Measurements from ENCODE around the gene GNS. TPM values are rescaled to one million over a fixed set of nuclear protein-coding genes. Genes with fewer than 3 reads are reported as not detected.

Gene GNS
- total RNA-seq, 3 donors from 2014 or later, result 57.4 to 79.2 (median 72.9) TPM

DNA sequence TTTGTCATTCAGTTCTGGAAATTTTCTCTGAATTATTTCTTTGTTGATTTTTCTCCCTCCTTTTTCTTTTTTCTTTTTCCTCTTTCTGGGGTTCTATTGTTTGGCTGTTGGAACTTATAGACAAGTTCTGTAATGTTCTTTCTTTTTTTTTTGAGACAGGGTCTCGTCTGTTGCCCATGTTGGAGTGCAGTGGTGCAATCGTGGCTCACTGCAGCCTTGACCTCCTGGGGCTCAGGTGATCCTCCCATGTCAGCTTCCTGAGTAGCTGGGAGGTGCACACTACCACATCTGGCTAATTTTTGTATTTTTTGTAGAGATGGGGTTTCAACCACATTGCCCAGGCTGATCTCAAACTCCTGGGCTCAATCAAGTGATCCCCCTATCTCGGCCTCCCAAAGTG lies 35.1 kb upstream of the GNS start:
- Histone ChIP-seq H3K36me3 (ENCODE audit: low read depth) (no peaks in the 10 kb centered on the region), H3K9me3 (no peaks in the 10 kb centered on the region), H3K4me1 (ENCODE audit: low read depth) (no peaks in the 10 kb centered on the region), H3K4me3 (no peak overlapping the region)
- intact Hi-C loops (cut with DNase I, micrococcal nuclease), result no loop called here
- TF ChIP-seq, protein P1, sequence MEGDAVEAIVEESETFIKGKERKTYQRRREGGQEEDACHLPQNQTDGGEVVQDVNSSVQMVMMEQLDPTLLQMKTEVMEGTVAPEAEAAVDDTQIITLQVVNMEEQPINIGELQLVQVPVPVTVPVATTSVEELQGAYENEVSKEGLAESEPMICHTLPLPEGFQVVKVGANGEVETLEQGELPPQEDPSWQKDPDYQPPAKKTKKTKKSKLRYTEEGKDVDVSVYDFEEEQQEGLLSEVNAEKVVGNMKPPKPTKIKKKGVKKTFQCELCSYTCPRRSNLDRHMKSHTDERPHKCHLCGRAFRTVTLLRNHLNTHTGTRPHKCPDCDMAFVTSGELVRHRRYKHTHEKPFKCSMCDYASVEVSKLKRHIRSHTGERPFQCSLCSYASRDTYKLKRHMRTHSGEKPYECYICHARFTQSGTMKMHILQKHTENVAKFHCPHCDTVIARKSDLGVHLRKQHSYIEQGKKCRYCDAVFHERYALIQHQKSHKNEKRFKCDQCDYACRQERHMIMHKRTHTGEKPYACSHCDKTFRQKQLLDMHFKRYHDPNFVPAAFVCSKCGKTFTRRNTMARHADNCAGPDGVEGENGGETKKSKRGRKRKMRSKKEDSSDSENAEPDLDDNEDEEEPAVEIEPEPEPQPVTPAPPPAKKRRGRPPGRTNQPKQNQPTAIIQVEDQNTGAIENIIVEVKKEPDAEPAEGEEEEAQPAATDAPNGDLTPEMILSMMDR (IDR thresholded peaks at IDR 0.05), result no peak
- ATAC-seq, result no peak
- no peak for DNase-seq

DNA sequence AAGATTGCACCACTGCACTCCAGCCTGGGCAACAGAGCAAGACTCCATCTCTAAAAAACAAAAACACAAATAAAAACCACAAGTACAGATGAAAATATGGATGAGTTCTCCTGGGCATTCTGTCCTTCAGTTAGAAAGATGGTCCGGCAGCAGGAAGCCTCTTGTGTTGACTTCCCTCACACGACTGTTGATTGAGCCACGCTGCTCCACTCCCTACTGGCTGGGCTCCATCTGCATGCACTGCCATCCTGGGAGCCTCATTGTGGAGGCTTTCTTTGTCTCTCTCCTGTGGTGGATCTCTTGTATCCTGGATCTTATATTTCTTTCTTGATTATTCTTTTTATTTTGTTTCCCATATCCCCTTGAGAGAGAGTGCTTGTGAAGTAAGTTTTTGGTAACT lies 34.4 kb upstream of the GNS start:
- TF ChIP-seq, protein P1 (IDR thresholded peaks at IDR 0.05), result no peak
- Histone ChIP-seq H3K4me1 (ENCODE audit: low read depth) (no peaks in the 10 kb centered on the region), H3K9me3 (no peaks in the 10 kb centered on the region), H3K4me3 (no peak overlapping the region), H3K36me3 (ENCODE audit: low read depth) (no peaks in the 10 kb centered on the region)
- ATAC-seq (no peak), DNase-seq (no peak)
- intact Hi-C loops (cut with DNase I, micrococcal nuclease), result no loop called here

DNA sequence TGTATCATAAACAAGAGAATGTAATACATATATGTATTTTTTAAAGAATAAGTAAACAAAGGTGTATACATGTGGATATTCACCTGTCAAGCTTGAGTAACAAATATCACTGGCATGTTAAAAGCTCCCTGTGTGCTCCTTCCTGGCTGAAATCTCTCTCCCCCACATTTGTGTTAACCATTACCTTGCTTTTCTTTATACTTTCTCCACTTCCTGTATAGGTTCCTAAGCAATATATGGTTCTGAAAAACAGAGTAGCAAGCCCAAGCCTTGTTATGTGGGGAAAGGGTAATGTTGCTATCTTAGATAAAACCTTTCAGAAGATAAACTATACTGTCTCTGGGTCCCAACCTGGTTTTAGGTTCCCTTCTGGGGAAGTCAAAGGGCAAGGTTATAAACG lies 32.9 kb upstream of the GNS start:
- Histone ChIP-seq H3K4me3 (no peak overlapping the region), H3K36me3 (ENCODE audit: low read depth) (no peaks in the 10 kb centered on the region), H3K9me3 (no peaks in the 10 kb centered on the region), H3K4me1 (ENCODE audit: low read depth) (no peaks in the 10 kb centered on the region)
- no peak for ATAC-seq
- intact Hi-C loops (cut with DNase I, micrococcal nuclease), result no loop called here
- no peak for DNase-seq
- TF ChIP-seq, protein P1 (IDR thresholded peaks at IDR 0.05), result no peak

DNA sequence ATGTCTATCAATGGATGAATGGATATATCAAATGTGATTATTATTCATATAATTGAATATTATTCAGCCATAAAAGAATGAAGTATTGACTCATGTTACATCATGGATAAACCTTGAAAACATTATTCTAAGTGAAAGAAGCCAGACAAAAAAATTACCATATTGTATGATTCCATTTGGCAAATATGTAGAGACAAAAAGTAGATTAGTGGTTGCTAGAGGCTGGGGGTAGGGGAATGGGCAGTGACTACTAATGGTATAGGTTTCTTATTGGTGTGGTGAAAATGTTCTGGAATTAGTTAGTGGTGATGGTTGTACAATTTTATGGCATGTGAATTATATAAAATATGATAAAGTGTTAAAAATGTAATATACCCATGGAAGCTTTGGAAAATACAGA lies 31.8 kb upstream of the GNS start:
- no peaks in the 10 kb centered on the region for H3K4me1 ChIP-seq (ENCODE audit: low read depth)
- DNase-seq, result no peak
- no peak overlapping the region for H3K4me3 ChIP-seq
- H3K9me3 ChIP-seq, result no peaks in the 10 kb centered on the region
- ATAC-seq, result no peak
- intact Hi-C loops (cut with DNase I, micrococcal nuclease), result no loop called here
- TF ChIP-seq, protein P1 (IDR thresholded peaks at IDR 0.05), result no peak
- H3K36me3 ChIP-seq (ENCODE audit: low read depth), result no peaks in the 10 kb centered on the region

- H3K4me1 ChIP-seq (ENCODE audit: low read depth), result no peaks in the 10 kb centered on the region
- DNase-seq (no peak), ATAC-seq (no peak)
- intact Hi-C loops (cut with DNase I, micrococcal nuclease), result no loop called here
- TF ChIP-seq, protein P1 (IDR thresholded peaks at IDR 0.05), result no peak
- no peaks in the 10 kb centered on the region for H3K9me3 ChIP-seq
- no peaks in the 10 kb centered on the region for H3K36me3 ChIP-seq (ENCODE audit: low read depth)
- no peak overlapping the region for H3K4me3 ChIP-seq
Measured at GRCh38 chr12:64790166-64790565, 31.0 kb upstream of the GNS start.

- no peak overlapping the region for H3K4me3 ChIP-seq
- DNase-seq, result no peak
- H3K4me1 ChIP-seq (ENCODE audit: low read depth), result no peaks in the 10 kb centered on the region
- no peaks in the 10 kb centered on the region for H3K36me3 ChIP-seq (ENCODE audit: low read depth)
- no peak for ATAC-seq
- TF ChIP-seq, protein P1 (IDR thresholded peaks at IDR 0.05), result no peak
- intact Hi-C loops (cut with DNase I, micrococcal nuclease), result no loop called here
- H3K9me3 ChIP-seq, result no peaks in the 10 kb centered on the region
Measured at GRCh38 chr12:64785838-64786237, 26.6 kb upstream of the GNS start.

All from mucosa of descending colon (tissue), 3 donors.